ENCODE measurements around the gene TLL2.

DNA sequence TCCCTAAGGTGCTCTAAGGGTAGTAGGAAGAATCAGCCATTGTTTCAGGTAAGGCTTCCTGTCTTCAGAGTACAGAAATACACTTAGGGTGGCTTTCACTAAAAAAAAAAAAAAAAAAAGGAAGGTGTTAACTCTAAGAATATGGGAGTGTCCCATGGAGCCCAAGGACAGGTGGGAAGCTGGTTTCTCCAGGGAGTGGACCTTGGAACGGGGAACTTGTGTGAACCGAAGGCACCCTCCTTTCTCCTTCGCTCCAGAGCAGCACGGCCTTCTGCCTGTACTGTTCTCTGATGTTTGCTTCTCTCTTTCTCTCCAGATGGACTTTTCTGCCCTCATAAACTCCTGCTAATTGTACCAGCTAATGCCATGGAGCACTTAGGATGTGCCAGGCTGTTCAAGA lies 161.1 kb downstream of the TLL2 start:
- TF ChIP-seq POLR2A (IDR thresholded peaks at IDR 0.05; ENCODE audit: low read depth, low read length) (no peak), TAF1 (IDR thresholded peaks at IDR 0.05; ENCODE audit: borderline replicate concordance, low read depth, low read length) (no peak)

Data from GM12892 (cell line).